Measurements from ENCODE around the gene ARHGEF28.

ARHGEF28 gene

DNA sequence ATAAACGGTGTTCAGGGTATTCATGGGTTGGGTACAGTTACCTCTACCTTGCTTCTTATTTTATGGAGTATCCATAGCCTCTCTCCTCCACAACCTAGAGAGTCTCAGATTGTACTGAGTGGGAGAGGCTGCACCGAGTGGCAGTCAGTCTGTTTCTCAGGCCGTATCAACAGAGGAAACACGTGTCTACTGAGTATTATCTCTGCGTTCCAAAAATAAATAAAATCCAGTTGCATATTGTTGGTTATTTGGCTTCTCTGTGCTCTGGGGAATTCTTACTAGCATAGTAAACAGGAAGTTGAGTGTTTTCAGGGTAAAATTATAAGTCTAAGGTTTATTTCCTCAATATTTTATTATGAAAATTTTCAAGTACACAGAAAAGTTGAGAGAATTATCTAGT, 231.0 kb downstream of the ARHGEF28 start:
- DNase-seq (ENCODE audit: low spot score): no peak

DNA sequence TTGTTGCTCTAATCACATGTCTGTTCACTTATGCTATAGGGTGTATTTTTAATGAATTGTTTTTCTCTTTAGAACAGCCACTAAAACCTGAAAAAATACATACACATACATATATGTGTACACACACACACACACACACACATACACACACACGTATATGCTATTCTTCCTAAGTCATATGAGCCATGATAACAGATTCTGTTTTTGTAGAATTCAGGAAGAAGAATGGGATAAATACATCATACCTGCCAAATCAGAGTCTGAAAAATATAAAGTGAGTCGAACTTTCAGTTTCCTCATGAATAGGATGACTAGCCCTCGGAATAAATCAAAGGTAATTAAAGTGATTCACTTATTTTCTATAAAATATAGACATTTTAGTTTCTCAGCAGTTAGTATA, 231.4 kb downstream of the ARHGEF28 start:
- DNase-seq (ENCODE audit: low spot score): no peak

DNA sequence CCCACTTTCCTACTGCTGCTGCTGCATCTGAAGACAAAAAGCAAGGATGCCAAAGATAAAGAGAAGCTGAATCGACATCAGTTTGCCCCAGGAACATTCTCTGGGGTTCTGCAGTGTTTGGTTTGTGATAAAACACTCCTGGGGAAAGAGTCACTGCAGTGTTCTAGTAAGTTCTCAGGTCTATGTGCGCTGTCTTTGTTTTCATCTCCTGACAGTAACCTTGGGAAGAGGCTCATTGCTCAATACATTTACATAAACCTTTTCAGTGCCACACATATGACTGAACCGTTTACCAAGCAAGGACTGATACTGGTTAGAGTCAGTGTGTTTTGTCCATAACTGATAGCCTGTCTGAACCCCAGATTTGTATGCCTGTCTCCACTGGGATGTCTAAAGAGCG, 232.1 kb downstream of the ARHGEF28 start:
- no peak for DNase-seq (ENCODE audit: low spot score)

DNA sequence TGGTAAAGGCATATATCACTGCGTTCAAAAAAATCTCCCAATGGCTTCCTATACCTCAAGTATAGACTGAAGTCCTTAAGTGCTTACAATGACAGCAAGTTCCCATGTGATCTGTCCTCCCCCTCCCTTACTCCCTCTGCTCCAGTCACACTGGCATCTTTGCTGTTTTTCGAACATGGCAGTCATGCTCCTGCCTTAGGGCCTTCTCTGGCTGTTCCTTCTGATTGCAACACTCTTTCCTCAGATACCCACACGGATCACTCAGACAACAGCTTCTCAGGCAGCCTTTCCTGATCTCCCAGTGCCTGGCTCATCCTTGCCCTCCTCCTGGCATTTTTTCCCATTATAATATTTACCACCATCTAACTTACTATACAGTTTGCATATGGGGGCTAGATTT, 232.8 kb downstream of the ARHGEF28 start:
- DNase-seq (ENCODE audit: low spot score): no peak

DNA sequence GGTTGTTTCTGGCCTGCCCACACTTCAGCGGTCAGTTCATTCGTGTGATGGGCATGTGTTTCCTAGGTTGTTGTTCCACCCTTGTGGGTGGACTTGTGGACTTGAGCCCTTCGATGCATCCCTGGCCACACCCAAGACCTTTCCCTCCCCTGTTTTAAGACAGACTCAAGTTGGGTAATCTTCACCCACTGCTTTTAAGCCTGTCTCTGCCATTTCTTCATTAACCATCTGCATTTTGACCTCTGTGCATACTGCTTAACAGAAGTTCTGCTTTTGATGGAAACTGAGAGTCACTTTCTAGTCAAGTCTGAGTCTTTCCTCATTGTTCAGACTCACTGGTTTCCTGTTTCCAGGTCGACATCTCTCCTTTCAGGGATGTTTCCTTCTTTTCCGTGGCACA, 233.7 kb downstream of the ARHGEF28 start:
- no peak for DNase-seq (ENCODE audit: low spot score)

DNA sequence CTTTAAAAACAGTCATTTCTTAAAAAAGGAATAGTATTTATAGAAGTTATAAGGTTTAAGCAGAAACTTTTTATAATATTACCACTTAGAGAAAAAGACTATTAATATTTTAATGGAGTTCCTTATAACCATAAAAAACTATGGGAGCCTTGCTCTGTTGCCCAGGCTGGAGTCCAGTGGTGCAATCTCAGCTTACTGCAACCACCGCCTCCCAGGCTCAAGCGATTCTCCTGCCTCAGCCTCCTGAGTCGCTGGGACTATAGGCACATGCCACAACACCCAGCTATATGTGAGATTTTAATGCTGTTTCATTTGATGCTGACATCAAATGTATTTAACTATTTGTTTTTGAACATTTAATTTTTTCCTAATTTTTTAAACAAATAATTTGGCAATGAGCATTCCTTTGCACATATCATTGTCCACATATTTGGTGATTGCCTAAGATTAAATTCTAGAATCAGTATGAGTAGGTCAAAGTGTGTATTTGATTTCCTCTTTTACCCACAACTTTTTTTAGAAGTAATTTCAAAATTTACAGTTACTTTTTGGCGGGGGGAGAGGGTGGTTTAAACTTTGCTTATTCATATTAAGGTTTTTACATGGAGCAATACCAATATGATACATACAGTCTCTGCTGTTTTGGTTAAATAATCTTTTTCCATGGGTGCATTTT, 235.5 kb downstream of the ARHGEF28 start:
- no peak for DNase-seq (ENCODE audit: low spot score)

DNA sequence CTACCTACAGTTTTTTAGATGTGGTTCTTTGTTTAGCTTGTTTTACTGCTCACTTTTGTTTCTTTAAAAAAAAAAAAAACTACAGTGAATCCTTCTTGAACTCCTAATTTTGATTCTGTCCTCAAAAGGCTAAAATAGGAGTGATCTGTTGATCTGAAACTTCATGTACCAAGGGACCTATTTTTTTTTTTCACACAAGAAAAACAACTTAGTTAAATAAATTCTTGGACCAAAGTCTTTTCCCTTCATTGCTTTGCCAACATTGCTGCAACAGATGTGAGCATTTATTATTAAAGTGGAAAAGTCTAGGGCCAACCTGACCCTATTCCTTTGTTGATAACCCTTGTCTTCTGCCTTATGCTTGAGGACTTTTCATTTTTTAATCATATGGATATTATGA, 236.8 kb downstream of the ARHGEF28 start:
- DNase-seq (ENCODE audit: low spot score): no peak

DNA sequence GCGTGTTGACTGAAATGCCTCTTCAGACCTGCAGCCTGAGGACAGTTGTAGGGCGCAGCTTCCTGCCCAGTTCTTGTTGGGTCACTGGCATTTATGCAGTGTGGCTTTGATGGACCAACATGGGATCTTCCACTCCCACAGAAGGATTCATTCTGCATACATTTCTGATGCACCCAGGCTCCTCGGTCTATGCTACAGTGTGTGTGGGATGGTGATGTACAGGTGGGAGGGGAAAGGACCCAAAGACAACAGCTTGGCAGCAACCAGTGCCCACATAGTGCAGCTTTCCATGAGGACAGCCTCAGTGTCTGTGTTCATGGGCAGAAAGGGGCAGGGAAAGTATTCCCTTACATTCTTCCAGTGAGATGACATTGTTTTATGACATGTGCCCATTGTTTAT, 237.9 kb downstream of the ARHGEF28 start:
- no peak for DNase-seq (ENCODE audit: low spot score)

DNA sequence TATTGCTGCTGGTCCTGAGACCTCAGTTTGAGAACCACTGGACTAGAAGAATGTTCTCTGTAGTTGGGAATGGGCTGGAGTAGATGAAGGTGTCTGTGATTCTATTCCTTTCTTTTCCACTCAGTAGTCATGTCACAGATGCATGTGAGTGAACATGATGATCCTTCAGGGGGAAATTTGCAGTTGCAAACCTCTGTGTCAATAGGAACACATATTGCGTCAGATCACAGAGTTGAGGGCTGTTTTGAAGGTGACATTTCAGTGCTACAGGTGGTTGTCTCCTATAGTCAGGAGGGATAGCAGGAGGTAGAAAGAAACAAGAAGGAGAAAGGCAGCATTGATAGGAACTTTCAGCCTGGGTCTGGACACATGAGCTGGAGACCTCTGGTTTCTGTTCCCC, 239.3 kb downstream of the ARHGEF28 start:
- DNase-seq (ENCODE audit: low spot score): no peak

DNA sequence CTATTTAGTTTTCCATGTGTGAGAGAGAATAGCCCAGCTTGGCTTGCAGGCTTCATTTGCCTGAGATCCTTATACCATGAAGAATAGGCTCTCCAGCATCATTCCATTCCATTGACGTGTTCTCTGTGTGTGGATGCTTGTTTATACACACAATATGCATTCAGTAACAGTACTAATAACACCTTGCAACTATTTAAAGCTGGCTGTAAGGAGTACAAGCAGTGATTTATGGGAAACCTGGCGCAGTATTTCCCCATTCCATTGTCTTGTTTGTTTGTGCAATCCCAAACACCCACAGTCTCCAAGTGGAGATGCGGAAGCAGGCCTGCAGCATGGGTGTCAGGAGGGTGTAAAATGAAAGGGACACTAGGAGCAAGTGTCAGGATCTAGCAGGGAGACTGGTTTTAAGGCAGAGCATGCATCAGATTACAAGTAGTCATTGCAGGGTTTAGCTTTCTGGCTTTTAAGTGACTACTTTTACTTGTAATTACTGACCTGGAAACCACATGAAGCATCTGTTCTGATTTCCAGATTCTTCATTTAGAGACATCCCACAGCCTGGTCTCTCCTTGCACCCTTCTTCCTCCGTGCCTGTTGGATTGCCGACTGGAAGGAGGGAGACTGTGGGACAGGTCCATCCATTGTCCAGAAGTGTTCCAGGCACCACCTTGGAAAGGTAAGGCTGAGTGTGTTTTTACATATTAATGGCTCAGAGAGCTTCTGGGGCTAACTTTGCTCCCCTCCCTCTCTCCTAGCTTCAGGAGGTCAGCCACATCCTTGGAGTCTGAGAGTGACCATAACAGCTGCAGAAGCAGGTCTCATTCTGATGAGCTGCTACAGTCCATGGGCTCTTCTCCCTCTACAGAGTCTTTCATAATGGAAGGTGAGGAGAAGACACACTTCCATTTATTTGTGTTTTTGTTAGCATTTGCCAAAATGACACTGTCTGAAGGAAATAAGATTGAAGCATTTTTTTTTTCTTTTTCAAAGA, 241.6 kb downstream of the ARHGEF28 start:
- no peak for DNase-seq (ENCODE audit: low spot score)

DNA sequence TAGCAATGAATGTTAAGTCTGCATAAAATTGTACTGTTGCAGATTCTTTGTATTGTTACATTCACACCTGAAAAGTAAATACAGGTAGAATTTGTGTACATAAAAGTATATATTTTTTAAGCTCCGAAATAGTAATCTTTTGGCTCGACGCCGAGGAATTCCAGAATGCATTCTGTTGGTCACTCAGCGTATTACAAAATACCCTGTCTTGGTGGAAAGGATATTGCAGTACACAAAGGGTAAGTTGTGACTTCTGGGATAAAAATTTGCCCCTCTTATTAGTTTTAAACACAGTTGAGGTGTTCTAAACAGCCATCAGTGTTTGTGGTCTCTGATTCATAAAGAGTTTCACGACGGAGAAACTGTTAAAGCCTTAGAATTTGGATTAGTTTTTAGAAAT, 257.6 kb downstream of the ARHGEF28 start:
- DNase-seq (ENCODE audit: low spot score): no peak

DNA sequence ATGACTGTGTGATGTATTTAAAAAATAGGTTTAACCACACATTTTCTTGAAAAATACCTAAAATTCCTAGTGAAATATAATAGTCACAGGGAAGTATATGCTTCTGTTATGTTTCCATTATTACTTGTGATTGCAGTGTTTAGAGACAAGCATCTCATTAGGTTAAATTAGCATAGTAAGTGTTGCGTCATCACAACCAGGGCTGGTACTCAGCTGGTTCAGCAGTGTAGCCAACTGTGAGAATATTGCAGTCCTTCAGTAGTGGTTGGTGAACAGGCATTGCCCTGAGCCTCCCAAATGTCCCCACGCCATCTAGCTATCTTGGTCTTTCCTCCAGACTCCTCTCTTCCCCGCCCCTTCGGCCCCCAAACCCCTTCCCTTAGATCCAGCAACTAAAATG, 261.7 kb downstream of the ARHGEF28 start:
- DNase-seq (ENCODE audit: low spot score): no peak

DNA sequence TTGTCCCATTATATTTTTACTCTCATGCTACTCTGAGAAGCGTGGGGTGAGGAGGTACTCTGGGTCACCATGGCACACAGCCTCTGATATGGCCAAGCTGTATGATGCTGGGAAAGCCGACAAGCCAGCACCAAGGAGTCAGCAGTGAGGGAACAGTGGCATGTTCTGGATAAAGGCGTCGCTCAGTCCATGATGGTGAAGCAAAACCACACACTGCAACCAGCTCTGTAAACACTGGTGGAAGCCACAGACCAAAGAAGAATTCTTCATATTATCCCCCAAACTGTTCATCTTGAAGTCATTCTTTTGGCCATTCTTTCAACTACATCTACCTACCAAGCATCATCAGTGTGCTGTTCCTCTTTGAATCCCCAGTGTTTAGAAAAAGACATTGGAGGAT, 264.6 kb downstream of the ARHGEF28 start:
- DNase-seq (ENCODE audit: low spot score): no peak

DNA sequence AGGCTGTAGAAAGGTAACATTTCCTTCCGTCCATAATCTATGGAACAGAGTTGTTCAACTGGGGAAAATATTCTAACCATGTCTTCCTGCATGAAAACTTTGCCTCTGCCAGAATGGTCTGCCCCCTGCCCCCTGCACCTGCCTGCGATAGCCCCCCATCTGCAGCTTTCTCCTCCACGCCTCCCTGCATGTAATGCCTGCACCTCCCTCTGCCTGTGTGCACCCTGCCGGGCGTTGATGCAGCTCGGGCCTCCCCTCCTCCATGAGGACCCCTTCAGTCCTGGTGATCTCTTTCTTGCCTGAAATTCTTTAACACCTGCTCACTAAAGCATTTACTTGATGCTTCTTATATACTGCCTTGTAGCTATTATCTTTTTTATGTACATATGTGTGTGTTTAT, 266.2 kb downstream of the ARHGEF28 start:
- DNase-seq (ENCODE audit: low spot score): no peak

DNA sequence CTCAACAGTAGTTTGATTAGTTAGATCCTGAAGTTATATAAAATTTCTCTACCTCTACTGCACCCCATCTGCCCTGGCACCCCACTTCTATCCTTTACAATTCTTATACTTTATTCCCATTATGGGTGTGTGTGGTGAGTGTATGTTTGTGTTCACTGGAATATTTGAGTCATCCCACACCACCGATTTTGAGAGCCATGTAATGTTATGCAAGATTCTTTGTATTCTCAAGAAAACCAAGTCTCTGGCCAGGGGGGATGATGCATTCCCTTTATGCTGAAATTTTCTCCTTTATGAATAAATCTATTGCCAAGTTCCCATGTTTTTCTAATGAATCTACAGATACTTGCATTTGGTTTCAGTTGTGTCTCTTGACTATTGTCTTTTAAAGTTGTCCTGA, 266.8 kb downstream of the ARHGEF28 start:
- no peak for DNase-seq (ENCODE audit: low spot score)

DNA sequence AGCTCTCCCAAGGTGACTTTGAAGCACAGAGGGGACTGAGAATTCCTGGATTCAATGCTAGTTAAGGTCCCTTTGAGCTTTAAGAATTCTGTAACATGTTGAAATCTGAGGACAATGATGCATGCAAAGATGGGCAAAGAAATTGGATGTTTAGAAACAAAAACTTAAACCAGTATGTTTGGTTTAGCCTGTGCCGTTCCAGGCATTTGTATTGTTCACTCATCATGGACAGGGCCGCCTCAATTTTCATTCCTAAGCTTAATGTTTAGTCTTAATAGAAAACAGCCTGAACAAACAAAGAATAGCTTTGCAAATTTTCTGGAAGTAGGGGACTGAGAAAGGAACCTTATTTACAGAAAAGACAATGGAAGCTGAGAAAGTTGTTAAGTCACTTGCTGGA, 267.8 kb downstream of the ARHGEF28 start:
- no peak for DNase-seq (ENCODE audit: low spot score)

DNA sequence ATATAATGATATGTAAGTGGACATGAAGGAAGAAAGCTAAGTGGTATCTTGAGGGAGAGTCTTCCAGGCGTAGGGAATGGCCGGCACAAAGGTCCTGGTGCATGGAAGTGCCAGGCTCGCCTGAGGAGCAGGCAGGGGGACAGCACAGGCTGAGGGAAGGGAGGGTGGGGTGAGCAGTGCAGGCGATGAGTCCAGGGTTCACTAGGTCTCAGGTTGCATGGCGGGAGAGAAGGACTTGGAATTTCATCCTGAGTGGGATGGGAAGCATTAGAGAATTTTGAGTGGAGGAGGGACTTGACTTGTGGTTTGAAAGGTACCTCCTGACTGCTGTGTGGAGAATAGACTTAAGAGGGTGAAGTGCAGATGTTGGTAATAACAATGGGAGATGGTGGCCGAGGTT, 268.9 kb downstream of the ARHGEF28 start:
- DNase-seq (ENCODE audit: low spot score): no peak

DNA sequence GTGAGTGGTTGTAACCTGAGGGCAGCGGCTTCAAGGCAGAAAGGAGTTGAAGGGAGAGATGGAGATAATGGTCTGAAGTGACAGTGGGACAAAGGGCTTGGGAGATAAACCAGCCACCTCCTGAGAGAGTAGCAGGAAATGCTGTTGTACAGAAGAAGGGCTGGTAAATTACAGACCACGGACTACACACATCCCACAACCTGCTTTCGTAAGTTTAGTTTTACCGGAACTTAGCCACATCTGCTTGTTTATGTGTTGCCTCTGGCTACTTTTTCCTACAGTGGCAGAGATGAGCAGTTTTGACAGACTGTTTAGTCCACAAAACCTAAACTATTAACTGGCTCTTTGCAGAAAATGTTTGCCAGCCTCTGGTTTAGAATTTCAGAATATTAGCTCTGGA, 269.5 kb downstream of the ARHGEF28 start:
- DNase-seq (ENCODE audit: low spot score): no peak

DNA sequence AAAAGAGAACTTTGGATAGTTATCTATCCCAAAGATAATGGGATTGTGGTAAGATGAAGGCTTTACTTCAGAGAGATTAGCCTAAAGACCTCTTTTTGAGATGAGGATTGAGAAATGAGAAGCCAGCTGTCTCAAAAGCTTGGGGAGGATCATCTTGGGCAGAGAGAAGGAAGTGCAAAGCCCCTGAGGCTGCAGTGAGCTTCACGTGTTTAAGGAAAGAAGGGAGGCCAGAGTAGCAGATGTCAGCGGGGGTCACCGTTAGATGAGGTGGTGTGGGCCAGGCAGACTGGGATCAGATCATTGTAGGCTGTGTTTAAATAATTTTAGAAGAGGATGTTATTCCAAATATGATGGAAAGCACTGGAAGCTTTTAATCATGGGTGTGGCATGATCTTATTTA, 270.1 kb downstream of the ARHGEF28 start:
- DNase-seq (ENCODE audit: low spot score): no peak

DNA sequence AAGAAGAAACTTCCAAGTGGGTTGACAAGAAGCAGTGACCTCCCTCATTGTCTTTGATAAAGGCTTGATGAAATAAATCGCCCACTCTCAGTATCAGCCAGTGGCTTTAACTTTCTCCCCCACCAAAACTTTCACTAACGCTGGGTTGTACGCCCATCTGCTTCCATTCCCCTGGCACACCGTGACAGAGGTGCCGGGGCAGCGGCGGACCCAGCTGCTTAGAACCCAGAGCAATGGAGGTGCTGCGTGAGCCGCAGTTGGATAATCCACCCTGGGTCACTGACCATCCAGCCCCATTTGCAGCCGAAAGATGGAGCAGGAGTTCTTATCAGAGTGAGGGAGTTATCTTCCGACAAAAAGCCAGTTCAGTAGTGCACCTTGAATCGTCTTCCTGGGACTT, 270.7 kb downstream of the ARHGEF28 start:
- no peak for DNase-seq (ENCODE audit: low spot score)

DNA sequence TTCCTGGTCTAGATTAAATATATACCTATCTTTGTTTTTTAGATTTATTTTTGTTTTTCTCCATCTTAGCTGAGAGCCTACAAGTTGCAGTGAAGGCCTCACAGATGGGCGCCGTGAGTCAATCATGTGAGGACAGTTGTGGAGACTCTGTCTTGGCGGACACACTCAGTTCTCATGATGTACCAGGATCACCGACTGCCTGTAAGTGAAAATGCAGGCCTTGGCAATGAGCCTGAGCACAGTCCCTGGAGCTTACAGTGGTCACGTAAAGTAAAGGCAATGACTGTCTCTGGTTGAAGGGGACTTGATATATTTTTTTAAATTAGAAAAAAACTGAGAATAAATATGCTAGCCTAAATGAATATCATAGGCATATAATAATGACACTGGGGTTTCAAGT, 271.9 kb downstream of the ARHGEF28 start:
- DNase-seq (ENCODE audit: low spot score): no peak

DNA sequence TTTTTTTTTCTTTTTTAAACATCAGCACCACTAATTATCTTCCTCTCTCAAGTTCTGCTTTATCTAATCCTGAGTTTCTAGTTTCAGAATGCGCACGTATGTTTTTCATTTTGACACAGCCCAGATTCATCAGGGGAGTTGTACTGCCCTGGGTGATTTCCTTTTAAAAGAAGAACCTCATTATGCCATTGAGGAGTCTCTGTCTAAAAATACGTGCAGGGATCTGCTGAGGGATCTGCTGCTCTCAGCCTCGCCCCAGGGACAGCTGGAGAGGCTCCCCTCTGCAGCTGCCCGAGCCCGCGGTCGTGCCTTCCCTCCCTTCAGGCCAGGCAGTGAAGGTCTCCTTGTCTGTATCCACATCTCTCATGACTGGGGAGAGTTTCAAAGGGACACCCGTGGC, 273.1 kb downstream of the ARHGEF28 start:
- no peak for DNase-seq (ENCODE audit: low spot score)

DNA sequence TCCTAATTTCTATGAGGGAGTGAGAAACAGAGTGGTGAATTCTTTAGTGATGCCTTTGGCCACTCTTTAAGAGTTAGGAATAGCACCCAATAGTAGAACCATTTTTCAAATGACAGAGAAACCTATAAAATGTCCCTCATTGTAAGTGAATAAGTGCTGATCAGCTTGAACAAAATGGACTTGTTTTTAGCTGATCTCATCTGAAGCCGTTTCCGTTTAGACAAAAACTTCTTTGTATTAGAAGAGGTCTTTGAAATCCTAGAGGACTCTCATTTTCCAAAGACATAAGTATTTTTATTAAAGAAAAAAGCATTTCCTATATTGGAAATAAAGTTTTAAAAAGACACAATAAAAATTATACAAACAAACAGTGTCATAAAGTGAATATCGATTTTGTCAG, 273.9 kb downstream of the ARHGEF28 start:
- no peak for DNase-seq (ENCODE audit: low spot score)

DNA sequence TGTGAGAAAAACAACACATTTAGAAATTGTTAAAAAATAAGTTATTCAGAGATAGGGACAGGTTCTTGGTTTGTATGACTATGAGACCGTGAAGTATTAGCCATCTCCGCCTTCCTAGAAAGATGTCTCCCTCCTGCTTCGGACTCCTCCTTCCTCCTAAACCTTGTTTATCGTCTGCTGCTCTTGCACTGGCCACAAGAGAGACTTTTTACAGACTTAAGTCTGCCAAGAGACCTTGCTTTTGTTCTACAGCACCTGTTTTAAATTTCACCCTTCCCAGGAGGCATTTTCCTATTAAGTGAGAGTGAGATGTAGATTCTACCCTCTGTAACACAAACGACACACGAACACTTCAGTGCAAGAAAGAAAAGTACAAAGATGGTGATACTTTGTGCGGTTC, 274.6 kb downstream of the ARHGEF28 start:
- DNase-seq (ENCODE audit: low spot score): no peak
